HFFc6 (cell line): Measurements from ENCODE around the gene NCAPG2. TPM values are rescaled to one million over a fixed set of nuclear protein-coding genes. Genes with fewer than 3 reads are reported as not detected.

Experiments
- DNase-seq: peaks from one replicate; pipeline ENCODE4 v3.0.0-alpha.2; 2018
- H3K27ac Mint-ChIP-seq: 2 replicates; pipeline ENCODE4 v1.8.0; 2020; ENCODE audit warnings: mild to moderate bottlenecking, mixed read lengths
- H3K27me3 Mint-ChIP-seq: 2 replicates; pipeline ENCODE4 v1.8.0; 2021; ENCODE audit warnings: mild to moderate bottlenecking, moderate library complexity, mixed read lengths; ENCODE audit not compliant: insufficient read depth
- H3K36me3 Mint-ChIP-seq: 2 replicates; pipeline ENCODE4 v1.8.0; 2021; ENCODE audit warnings: low read depth, mixed read lengths
- H3K4me1 Mint-ChIP-seq: 2 replicates; pipeline ENCODE4 v1.8.0; 2020; ENCODE audit warnings: low read depth, mixed read lengths
- H3K4me3 Mint-ChIP-seq: 2 replicates; pipeline ENCODE4 v1.8.0; 2020; ENCODE audit warnings: mild to moderate bottlenecking, moderate library complexity, mixed read lengths
- H3K9me3 Mint-ChIP-seq: 2 replicates; pipeline ENCODE4 v1.8.0; 2020; ENCODE audit warnings: mild to moderate bottlenecking, mixed read lengths
- CTCF ChIP-seq: fragments of 200-600 bp; sonication (generic); IDR thresholded peaks from 2 replicates; pipeline ENCODE4 v1.5.0; 2021; ENCODE audit warnings: antibody characterized with exemption, mild to moderate bottlenecking
- total RNA-seq, 6 experiments: library from RNA; stranded (reverse); fragmentation: NEBNext Ultra II Directional; extraction: Animal tissue kit (Norgen Biotek cat#: 25700); gene quantifications; 2 replicates in 1 of 6; 3 replicates in 5 of 6; pipeline ENCODE4 v1.2.3, GENCODE V29; 2021

Gene NCAPG2
- total RNA-seq, 6 experiments from 2014 or later, result 27.1 to 60.3 (median 54.8) TPM

GRCh38 chr7:158750702-158751101, 46.1 kb upstream of the NCAPG2 start:
- no peaks in the 10 kb centered on the region for H3K9me3 Mint-ChIP-seq
- no peak overlapping the region for H3K27ac Mint-ChIP-seq
- H3K36me3 Mint-ChIP-seq, result peaks cover 8% of the 10 kb centered on the region
- no peak for DNase-seq
- peaks cover 8% of the 10 kb centered on the region; the same call in 1 of the 2 replicates for H3K4me1 Mint-ChIP-seq
- H3K4me3 Mint-ChIP-seq, result no peak overlapping the region
- no peak for TF ChIP-seq CTCF
- 0 out of 2 replicates have a peak, but pooled peaks cover 2% of the 10 kb centered on the region for H3K27me3 Mint-ChIP-seq

- Mint-ChIP-seq H3K27ac (no peak overlapping the region), H3K9me3 (no peaks in the 10 kb centered on the region), H3K27me3 (no peaks in the 10 kb centered on the region), H3K4me3 (no peak overlapping the region), H3K36me3 (peaks cover 7% of the 10 kb centered on the region; the same call in 1 of the 2 replicates), H3K4me1 (no peaks in the 10 kb centered on the region)
- DNase-seq, result no peak
- TF ChIP-seq CTCF, result no peak
Measured at GRCh38 chr7:158749396-158749795, 44.8 kb upstream of the NCAPG2 start.

- H3K27me3 Mint-ChIP-seq, result no peaks in the 10 kb centered on the region
- H3K27ac Mint-ChIP-seq, result no peak overlapping the region
- no peak overlapping the region for H3K4me3 Mint-ChIP-seq
- no peak for DNase-seq
- no peaks in the 10 kb centered on the region for H3K9me3 Mint-ChIP-seq
- H3K4me1 Mint-ChIP-seq, result no peaks in the 10 kb centered on the region
- no peak for TF ChIP-seq CTCF
- peaks cover 9% of the 10 kb centered on the region for H3K36me3 Mint-ChIP-seq
Measured at GRCh38 chr7:158748335-158748734, 43.7 kb upstream of the NCAPG2 start.

- no peak for TF ChIP-seq CTCF
- Mint-ChIP-seq H3K4me3 (no peak overlapping the region), H3K36me3 (peaks cover 18% of the 10 kb centered on the region), H3K27ac (no peak overlapping the region), H3K9me3 (no peaks in the 10 kb centered on the region), H3K27me3 (no peaks in the 10 kb centered on the region), H3K4me1 (0 out of 2 replicates have a peak, but pooled peaks cover under 1% of the 10 kb centered on the region)
- no peak for DNase-seq
Measured at GRCh38 chr7:158747408-158747807, 42.8 kb upstream of the NCAPG2 start.

- TF ChIP-seq CTCF, result no peak
- DNase-seq, result no peak
- H3K36me3 Mint-ChIP-seq, result peaks cover 21% of the 10 kb centered on the region
- H3K9me3 Mint-ChIP-seq, result no peaks in the 10 kb centered on the region
- no peak overlapping the region for H3K4me3 Mint-ChIP-seq
- H3K4me1 Mint-ChIP-seq, result 0 out of 2 replicates have a peak, but pooled peaks cover 5% of the 10 kb centered on the region
- no peaks in the 10 kb centered on the region for H3K27me3 Mint-ChIP-seq
- H3K27ac Mint-ChIP-seq, result no peak overlapping the region
Measured at GRCh38 chr7:158746957-158747356, 42.4 kb upstream of the NCAPG2 start.
